ENCODE data around the gene MS4A12.
"Not testable (repeated sequence)": the region's sequence is repeated elsewhere in the genome, so short reads cannot be mapped to it uniquely, and the experiment has no call there.

MS4A12 gene, protein sequence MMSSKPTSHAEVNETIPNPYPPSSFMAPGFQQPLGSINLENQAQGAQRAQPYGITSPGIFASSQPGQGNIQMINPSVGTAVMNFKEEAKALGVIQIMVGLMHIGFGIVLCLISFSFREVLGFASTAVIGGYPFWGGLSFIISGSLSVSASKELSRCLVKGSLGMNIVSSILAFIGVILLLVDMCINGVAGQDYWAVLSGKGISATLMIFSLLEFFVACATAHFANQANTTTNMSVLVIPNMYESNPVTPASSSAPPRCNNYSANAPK

GRCh38 chr11:60492488-60493009 lies at the start of gene MS4A12:
MS4A12 (plus strand) TSS chr11:60492778; CDS start chr11:60497319, 4,541 bp downstream.
- DNase-seq (ENCODE audit: low spot score): no peak

DNA sequence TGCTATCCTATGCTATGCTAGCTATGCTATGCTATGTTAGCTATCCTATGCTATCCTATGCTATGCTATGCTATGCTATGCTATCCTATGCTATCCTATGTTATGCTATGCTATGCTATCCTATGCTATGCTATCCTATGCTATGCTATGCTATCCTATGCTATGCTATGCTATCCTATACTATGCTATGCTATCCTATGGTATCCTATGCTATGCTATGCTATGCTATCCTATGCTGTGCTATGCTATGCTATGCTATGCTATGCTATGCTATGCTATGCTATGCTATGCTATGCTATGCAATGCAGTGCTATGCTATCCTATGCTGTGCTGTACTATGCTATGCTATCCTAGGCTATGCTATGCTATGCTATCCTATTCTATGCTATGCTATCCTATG lies 45.5 kb upstream of the MS4A12 start:
- no peak for DNase-seq (ENCODE audit: low spot score)

DNA sequence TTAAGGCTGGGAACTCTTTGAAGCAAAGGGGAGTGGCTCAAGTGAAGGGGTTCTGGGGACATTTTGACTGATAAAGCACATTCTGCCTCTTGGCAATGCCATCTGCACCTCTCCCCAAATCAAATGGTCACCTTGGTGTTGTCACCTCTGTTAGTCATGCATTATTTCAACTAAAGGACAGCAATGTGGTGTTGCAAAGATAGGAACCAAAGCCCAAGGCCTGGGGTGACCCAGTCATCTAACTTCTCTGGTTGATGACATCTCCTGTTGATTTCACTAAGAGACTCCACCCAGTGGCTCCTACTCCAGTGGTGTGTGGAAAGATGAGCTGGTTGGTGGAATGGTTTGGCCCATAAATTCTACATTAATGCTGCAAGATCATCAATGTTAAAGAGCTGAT lies 44.7 kb upstream of the MS4A12 start:
- DNase-seq (ENCODE audit: low spot score): no peak

DNA sequence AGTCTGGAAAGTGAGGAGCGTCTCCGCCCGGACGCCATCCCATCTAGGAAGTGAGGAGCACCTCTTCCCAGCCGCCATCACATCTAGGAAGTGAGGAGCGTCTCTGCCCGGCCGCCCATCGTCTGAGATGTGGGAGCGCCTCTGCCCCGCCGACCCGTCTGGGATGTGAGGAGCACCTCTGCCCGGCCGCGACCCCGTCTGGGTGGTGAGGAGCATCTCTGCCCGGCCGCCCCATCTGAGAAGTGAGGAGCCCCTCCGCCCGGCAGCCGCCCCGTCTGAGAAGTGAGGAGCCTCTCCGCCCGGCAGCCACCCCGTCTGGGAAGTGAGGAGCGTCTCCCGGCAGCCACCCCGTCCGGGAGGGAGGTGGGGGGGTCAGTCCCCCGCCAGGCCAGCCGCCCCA lies 41.4 kb upstream of the MS4A12 start:
- not testable (repeated sequence) for DNase-seq (ENCODE audit: low spot score)

DNA sequence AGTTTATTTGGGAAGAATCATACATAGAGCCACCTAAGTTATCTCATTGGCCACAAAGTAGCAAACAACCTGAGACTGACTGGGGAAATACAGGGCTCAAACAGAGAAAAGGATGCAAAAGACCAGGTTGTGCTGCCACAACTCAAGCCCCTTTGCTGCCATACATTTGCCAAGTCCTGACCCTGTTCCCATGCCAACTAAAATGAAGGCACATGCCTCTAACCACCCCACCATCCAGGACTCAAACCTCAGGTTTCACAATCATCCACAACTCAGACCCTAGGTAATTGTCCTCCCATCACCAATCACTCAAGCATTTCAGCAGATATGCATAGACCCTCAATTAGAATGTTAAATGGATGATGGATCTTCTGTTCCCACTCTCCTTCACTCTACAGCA lies 38.4 kb upstream of the MS4A12 start:
- no peak for DNase-seq (ENCODE audit: low spot score)

DNA sequence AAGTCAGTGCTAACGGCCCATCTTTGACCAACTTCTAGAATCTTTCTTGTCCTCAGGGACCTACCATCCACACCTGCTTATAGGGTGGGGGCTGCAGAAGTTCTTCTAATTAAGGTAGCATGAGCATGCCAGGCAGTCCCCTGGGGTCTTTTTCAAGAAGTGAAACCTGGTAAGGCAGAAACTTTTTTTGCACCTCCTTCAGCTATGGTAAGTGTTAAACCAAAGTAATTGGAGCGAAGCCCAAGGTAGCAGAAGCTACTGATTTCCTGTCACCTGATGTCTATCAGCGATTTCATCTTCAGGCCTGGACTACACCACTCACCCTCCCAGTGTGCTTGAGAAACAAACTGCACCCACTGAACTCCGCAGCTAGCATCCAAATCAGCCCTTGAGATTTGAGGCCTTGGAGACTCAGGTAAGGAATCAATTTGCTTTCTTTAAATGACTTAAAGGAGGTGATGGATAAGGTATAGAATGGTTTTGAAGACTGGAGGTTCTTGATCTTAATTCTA lies 37.0 kb upstream of the MS4A12 start, which contains the start of gene MS4A1:
MS4A1 (plus strand) TSS at position 317 of the 512 bp plus-strand sequence. CDS start 6,528 bp downstream, outside the sequence.
- DNase-seq (ENCODE audit: low spot score): no peak

GRCh38 chr11:60457576-60457975 lies 35.0 kb upstream of the MS4A12 start:
- no peak for DNase-seq (ENCODE audit: low spot score)

GRCh38 chr11:60459345-60459744 lies 33.2 kb upstream of the MS4A12 start:
- DNase-seq (ENCODE audit: low spot score): no peak

DNA sequence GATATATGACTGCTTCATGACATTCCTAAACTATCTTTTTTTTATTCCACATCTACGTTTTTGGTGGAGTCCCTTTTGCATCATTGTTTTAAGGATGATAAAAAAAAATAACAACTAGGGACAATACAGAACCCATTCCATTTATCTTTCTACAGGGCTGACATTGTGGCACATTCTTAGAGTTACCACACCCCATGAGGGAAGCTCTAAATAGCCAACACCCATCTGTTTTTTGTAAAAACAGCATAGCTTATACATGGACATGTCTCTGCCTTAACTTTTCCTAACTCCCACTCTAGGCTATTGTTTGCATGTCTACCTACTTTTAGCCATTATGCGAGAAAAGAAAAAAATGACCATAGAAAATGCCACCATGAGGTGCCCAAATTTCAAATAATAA lies 23.7 kb upstream of the MS4A12 start:
- no peak for DNase-seq (ENCODE audit: low spot score)

- no peak for DNase-seq (ENCODE audit: low spot score)
Measured at GRCh38 chr11:60469723-60470122, 22.9 kb upstream of the MS4A12 start.

- no peak for DNase-seq (ENCODE audit: low spot score)
Measured at GRCh38 chr11:60477035-60477445, 15.5 kb upstream of the MS4A12 start.

DNA sequence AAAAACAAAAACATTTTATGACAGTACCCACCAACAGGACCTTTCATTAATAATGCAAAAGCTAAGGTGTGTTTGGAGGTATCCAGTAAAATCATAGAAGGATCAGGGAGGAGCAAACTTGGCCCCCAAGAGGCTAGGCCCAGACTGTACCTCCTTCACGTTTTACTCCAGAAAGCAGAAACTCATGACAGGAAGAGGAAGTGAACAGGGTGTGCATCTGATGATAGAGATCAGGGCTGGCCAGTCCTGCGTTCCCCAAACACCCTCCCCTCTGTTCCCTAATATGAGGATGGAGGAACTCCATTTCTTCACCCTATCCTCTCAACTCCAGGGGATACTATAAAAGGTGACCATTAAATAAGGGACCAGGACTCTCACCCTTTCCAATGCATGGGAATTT lies 10.2 kb upstream of the MS4A12 start:
- no peak for DNase-seq (ENCODE audit: low spot score)

DNA sequence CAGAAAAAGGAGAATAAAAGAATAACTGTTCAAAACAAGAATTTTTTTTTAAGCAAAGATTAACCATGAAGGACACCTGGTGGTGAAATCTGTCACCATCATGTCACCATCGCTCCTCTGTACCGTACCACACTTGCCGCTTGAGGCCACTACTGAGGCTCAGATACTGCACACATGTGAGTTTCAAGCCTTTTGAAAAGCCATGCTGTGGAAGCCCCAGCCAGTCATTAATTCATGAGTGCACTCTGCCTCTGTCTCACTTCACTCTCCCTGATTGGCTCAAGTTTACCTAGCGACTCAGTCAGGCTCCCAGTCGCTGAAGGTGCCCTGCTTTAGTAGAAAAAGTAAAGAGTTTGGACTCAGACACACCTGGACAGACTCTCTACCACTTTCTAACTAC lies 6.6 kb upstream of the MS4A12 start:
- peak; percentile 12 for DNase-seq (ENCODE audit: low spot score)

DNA sequence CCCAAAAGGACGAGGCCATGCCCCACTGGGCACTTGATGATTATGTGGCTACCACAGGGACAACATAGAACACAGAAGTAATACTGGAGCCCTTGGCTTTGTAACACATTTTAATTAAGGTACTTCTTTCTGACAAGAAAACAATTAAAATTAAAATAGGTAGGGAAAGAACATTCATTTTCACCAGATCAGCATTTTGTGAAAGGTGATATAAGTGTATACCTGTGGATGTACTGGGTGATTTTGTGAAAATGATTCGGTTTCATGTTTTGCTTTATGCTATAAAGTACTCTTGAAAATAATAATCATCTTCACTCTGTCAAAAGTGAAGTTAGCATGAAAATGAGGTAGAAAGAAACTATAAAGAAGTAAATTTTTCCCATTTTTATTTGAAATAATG lies 876 bp downstream of the MS4A12 start:
- no peak for DNase-seq (ENCODE audit: low spot score)

- no peak for DNase-seq (ENCODE audit: low spot score)
Measured at GRCh38 chr11:60498399-60498798, 5.8 kb downstream of the MS4A12 start.

DNA sequence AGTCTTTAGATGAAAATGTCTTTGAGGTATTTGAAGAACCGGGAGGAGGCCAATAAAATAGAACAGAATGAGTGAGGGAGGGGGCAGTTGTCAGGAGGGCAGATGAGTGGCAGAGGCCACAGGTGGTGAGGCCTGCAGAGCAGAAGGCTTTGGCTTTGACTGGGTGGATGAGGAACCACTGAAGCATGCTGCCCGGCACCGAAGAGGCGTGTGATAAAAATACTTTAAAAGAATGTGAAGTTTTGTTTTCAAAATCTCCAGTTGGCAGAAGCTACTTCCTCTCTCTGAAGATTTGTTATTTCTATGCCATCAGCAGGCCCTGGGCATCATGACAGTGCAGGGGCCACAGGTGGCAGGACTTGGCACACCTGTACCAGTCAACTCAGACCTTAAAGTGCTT lies 6.3 kb downstream of the MS4A12 start:
- DNase-seq (ENCODE audit: low spot score): no peak

DNA sequence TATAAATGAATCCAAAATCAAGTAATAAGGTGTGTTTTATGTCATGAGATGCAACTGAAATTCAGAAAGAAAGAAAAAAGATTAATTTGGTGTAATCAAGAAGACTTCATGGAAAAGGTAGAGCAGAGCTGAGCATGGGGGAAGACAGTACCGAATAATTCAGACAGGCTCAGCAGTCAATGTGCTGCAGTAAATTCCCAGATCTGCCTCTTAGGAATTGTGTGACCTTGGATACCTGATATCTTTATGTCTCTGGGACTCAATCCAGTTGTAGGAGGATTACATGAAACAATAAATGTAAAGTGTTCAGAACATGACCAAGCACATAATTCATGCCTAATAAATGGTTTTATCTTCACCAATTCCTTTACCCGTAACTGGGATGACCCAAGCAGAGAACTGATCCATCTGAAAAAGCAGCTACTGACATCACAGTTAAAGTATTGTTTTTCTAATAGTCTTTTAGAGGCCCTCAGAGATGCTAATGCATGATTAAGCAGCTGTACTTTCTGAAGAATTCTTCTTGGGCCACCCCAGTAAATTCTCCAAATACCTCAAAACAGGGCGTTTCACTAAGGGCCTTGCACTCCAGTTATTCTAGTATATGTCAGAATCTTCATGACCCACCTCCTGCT lies 7.8 kb downstream of the MS4A12 start:
- peak; percentile 8 for DNase-seq (ENCODE audit: low spot score)

DNA sequence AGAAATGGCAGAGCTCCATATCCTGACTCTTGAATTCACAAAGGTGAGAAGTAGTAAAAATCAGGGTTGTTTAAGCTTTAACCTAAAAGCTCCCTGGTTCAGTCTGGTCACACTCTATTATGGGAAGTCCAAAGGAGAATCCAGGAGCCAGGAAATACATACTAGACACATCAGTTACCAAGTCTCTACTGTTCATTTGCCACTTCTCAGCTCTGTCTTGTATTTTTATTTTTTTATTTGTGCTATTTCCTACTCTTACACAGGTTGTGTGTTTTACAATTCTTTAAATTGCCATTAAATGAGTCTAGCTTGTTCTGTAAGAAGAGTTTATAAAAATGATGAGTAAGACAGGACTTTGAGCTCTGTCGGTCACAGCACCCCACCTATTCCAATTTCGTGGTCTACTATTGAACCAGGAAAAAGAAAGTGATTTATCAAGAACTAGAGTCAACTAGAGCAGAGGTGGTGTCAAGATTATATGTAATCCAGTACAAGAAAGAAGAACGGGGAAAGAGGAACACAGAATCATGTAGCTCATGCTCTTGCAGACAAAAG lies 9.7 kb downstream of the MS4A12 start:
- DNase-seq (ENCODE audit: low spot score): no peak

- no peak for DNase-seq (ENCODE audit: low spot score)
Measured at GRCh38 chr11:60504219-60504905, 11.8 kb downstream of the MS4A12 start.

DNA sequence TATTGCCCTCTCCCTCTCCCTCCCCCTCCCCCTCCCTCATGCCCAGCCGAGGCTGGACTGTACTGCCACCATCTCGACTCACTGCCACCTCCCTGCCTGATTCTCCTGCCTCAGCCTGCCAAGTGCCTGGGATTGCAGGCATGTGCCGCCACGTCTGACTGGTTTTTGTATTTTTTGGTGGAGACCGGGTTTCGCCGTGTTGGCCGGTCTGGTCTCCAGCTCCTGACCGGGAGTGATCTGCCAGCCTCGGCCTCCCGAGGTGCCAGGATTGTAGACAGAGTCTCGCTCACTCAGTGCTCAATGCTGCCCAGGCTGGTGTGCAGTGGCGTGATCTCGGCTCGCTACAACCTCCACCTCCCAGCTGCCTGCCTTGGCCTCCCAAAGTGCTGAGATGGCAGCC lies 17.0 kb downstream of the MS4A12 start:
- not testable (repeated sequence) for DNase-seq (ENCODE audit: low spot score)

DNA sequence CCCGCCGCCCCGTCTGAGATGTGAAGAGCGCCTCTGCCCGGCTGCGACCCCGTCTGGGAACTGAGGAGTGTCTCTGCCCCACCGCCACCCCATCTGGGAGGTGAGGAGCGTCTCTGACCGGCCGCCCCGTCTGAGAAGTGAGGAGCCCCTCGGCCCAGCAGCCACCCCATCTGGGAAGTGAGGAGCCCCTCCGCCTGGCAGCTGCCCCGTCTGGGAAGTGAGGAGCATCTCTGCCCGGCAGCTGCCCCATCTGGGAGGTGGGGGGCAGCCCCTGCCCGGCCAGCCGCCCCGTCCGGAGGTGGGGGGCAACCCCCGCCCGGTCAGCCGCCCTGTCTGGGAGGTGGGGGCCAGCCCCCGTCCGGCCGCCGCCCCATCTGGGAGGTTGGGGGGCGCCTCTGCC lies 17.6 kb downstream of the MS4A12 start:
- not testable (repeated sequence) for DNase-seq (ENCODE audit: low spot score)

GRCh38 chr11:60511393-60511792 lies 18.8 kb downstream of the MS4A12 start:
- DNase-seq (ENCODE audit: low spot score): no peak

Measured in hepatic stellate cell (primary cell).